ENCODE results near the gene CEMIP. TPM values are rescaled to one million over a fixed set of nuclear protein-coding genes. Genes with fewer than 3 reads are reported as not detected.

CEMIP gene
- total and polyA plus RNA-seq, 2 of the 4 experiments (the other 2 are of a cell fraction): 63.8 to 78.0 TPM

DNA sequence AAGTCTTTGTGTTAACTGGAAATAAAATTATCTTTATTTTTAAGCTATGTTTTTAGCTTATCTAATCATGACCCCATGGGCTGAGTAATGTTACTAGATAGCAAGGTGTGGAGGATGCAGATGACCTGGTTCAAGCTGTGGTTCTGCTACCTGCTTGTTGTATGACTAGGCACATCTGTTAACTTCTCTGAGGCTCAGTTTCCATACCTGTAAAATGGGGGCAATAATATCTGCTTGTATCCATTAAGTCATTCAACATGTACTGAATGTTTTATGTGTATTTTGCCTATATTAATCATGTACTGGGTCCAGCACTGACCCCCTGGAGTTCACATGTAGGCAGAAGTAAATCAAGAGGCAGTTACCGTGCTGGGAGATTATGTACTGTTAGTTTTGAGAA, 51.5 kb downstream of the CEMIP start:
- Histone ChIP-seq H3K4me3 (ENCODE audit: insufficient read depth, low read depth, low read length) (no peak overlapping the region), H2AFZ (replicated peaks; ENCODE audit: low read length, poor library complexity) (no peak overlapping the region), H4K8ac (ENCODE audit: low read depth in 2 of 2, low read length in 2 of 2) (no peak overlapping the region), H3K9me1 (ENCODE audit: insufficient read depth, low read length) (peaks cover 7% of the 10 kb centered on the region; the same call in 1 of the 2 replicates), H2BK120ac (ENCODE audit: low read depth, low read length) (no peak overlapping the region), H3K4ac (ENCODE audit: low read depth, low read length) (no peak overlapping the region), H3K36me3 (ENCODE audit: control insufficient read depth, insufficient read depth, low read length) (peaks cover 52% of the 10 kb centered on the region), H3K9me3 (ENCODE audit: control insufficient read depth, insufficient read depth, low read length) (no peaks in the 10 kb centered on the region), H4K20me1 (ENCODE audit: insufficient read depth, low read length) (peaks cover 81% of the 10 kb centered on the region), H3K14ac (replicated peaks; ENCODE audit: low read depth, low read length) (no peak overlapping the region), H3K56ac (ENCODE audit: extremely low read depth, insufficient read depth, low read length) (no peak overlapping the region), H4K5ac (ENCODE audit: low read depth, low read length) (no peak overlapping the region), H2BK15ac (ENCODE audit: low read depth, low read length) (no peak overlapping the region), H3K27ac (ENCODE audit: insufficient read depth, low read length) (no peak overlapping the region), H2AK9ac (replicated peaks; ENCODE audit: low read depth, low read length, poor library complexity) (no peak overlapping the region), H3K23ac (ENCODE audit: low read depth, low read length) (no peak overlapping the region), H3K4me1 (ENCODE audit: control insufficient read depth, insufficient read depth, low read length) (peaks cover 8% of the 10 kb centered on the region; the same call in 1 of the 2 replicates), H3K4me2 (ENCODE audit: low read depth, low read length) (no peak overlapping the region), H3K18ac (ENCODE audit: low read depth, low read length) (no peak overlapping the region), H4K91ac (ENCODE audit: insufficient read depth, low read depth, low read length) (no peak overlapping the region), H3K9ac (ENCODE audit: low read depth, low read length) (no peak overlapping the region), H2BK20ac (ENCODE audit: low read depth, low read length) (no peak overlapping the region), H2BK5ac (ENCODE audit: low read depth, low read length, poor library complexity, severe bottlenecking) (no peak overlapping the region), H2AK5ac (ENCODE audit: low read depth, low read length) (no peak overlapping the region), H3K27me3 (ENCODE audit: control insufficient read depth, insufficient read depth, low read length) (no peaks in the 10 kb centered on the region), H3K79me1 (ENCODE audit: low read depth in 1 of 2, low read length in 2 of 2) (peaks cover 3 to 28% of the 10 kb centered on the region in 2 experiments; a peak in 3 of 4 replicates)
- no peak for TF ChIP-seq SMC3 (IDR thresholded peaks at IDR 0.05; ENCODE audit: low read depth, low read length)
- TF ChIP-seq MXI1 (IDR thresholded peaks at IDR 0.05; ENCODE audit: borderline replicate concordance, low read depth, low read length): no peak
- TF ChIP-seq, protein P1, sequence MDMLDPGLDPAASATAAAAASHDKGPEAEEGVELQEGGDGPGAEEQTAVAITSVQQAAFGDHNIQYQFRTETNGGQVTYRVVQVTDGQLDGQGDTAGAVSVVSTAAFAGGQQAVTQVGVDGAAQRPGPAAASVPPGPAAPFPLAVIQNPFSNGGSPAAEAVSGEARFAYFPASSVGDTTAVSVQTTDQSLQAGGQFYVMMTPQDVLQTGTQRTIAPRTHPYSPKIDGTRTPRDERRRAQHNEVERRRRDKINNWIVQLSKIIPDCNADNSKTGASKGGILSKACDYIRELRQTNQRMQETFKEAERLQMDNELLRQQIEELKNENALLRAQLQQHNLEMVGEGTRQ (IDR thresholded peaks at IDR 0.05; ENCODE audit: low read depth, low read length): no peak
- no peak for TF ChIP-seq POLR2A (IDR thresholded peaks at IDR 0.05; ENCODE audit: low read depth, low read length)
- TF ChIP-seq, protein P2, sequence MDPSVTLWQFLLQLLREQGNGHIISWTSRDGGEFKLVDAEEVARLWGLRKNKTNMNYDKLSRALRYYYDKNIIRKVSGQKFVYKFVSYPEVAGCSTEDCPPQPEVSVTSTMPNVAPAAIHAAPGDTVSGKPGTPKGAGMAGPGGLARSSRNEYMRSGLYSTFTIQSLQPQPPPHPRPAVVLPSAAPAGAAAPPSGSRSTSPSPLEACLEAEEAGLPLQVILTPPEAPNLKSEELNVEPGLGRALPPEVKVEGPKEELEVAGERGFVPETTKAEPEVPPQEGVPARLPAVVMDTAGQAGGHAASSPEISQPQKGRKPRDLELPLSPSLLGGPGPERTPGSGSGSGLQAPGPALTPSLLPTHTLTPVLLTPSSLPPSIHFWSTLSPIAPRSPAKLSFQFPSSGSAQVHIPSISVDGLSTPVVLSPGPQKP (IDR thresholded peaks at IDR 0.05; ENCODE audit: borderline replicate concordance, low read depth, low read length): no peak
- no TSS peak for BruUV-seq (replicated peaks)
- intact Hi-C loops (cut with micrococcal nuclease) (no loop called here), in situ Hi-C loops (cut with MboI; ENCODE audit: low sequenced_read_pairs) (no loop called here), dilution Hi-C loops (cut with HindIII; ENCODE audit: low sequenced_read_pairs, unreplicated experiment) (no loop called here)
- CTCF ChIA-PET: no interaction called here
- no CpG with 5 or more reads among the region's 1 CpG for WGBS, 2 experiments (ENCODE audit: extremely low coverage in 2 of 2, insufficient read length in 1 of 2)
- POLR2A ChIA-PET (ENCODE audit: unreplicated experiment): no interaction called here
- ATAC-seq (ENCODE audit: low read depth) (no peak), DNase-seq (no peak)

Measured in IMR-90 (cell line).